Endodermal cell (in vitro differentiated cells): Measurements from ENCODE around the gene SCML1. TPM values are rescaled to one million over a fixed set of nuclear protein-coding genes. Genes with fewer than 3 reads are reported as not detected.
A peak's percentile ranks its signal among the peaks of the same experiment; 100 is the strongest.

ENCODE experiments used
- DNase-seq: peaks from one replicate; pipeline ENCODE4 v3.0.0-alpha.2; 2017
- H3K27ac ChIP-seq: 2 replicates; pipeline ENCODE4 v1.5.1; 2013; ENCODE audit warnings: mild to moderate bottlenecking, low read depth, low read length, moderate library complexity
- H3K27me3 ChIP-seq: 2 replicates; pipeline ENCODE4 v1.6.1; 2013; ENCODE audit warnings: mild to moderate bottlenecking, low read length, moderate library complexity; ENCODE audit not compliant: insufficient read depth, control insufficient read depth, poor library complexity, severe bottlenecking
- H3K36me3 ChIP-seq: 2 replicates; pipeline ENCODE4 v1.7.0; 2013; ENCODE audit warnings: mild to moderate bottlenecking, low read length, moderate library complexity; ENCODE audit not compliant: control insufficient read depth, insufficient read depth
- H3K4me1 ChIP-seq: one replicate; pipeline ENCODE4 v1.7.0; 2013; ENCODE audit warnings: low read length; ENCODE audit not compliant: control insufficient read depth, insufficient read depth
- H3K4me3 ChIP-seq: 2 replicates; pipeline ENCODE4 v1.5.1; 2013; ENCODE audit warnings: mild to moderate bottlenecking, low read length, moderate library complexity
- H3K9ac ChIP-seq: 2 replicates; pipeline ENCODE4 v1.6.1; 2013; ENCODE audit warnings: mild to moderate bottlenecking, low read length, moderate library complexity; ENCODE audit not compliant: poor library complexity, severe bottlenecking; ENCODE audit errors: extremely low read depth
- H3K9me3 ChIP-seq: 2 replicates; pipeline ENCODE4 v1.6.1; 2013; ENCODE audit warnings: mild to moderate bottlenecking, low read length, moderate library complexity; ENCODE audit not compliant: control insufficient read depth
- H3K27ac Mint-ChIP-seq: 2 replicates; pipeline ENCODE4 v1.8.0; 2020; ENCODE audit warnings: mixed read lengths
- H3K27me3 Mint-ChIP-seq: 2 replicates; pipeline ENCODE4 v1.8.0; 2021; ENCODE audit warnings: mild to moderate bottlenecking, mixed read lengths; ENCODE audit not compliant: insufficient read depth
- H3K36me3 Mint-ChIP-seq: 2 replicates; pipeline ENCODE4 v1.8.0; 2020; ENCODE audit warnings: low read depth, mixed read lengths
- H3K4me1 Mint-ChIP-seq: 2 replicates; pipeline ENCODE4 v1.8.0; 2020; ENCODE audit warnings: mixed read lengths
- H3K4me3 Mint-ChIP-seq: 2 replicates; pipeline ENCODE4 v1.8.0; 2020; ENCODE audit warnings: mild to moderate bottlenecking, moderate library complexity, mixed read lengths
- H3K9me3 Mint-ChIP-seq: 2 replicates; pipeline ENCODE4 v1.8.0; 2020; ENCODE audit warnings: mild to moderate bottlenecking, mixed read lengths
- CTCF ChIP-seq: fragments of 200-600 bp; sonication (generic); conservative IDR thresholded peaks from 2 replicates; pipeline ENCODE4 v1.5.0; 2021; ENCODE audit warnings: antibody characterized with exemption, mild to moderate bottlenecking
- WGBS, 2 experiments: methylation state at CpG; one replicate each; pipeline versions ENCODE4 v1.1.5 to v1.1.7; 2013; ENCODE audit warnings: missing lambda C conversion rate in 2 of 2, mixed read lengths in 1 of 2; ENCODE audit not compliant: insufficient coverage in 1 of 2, insufficient read length in 1 of 2; 5-methylcytosine and 5-hydroxymethylcytosine counted together
- total RNA-seq, 2 donors: library from RNA; stranded (reverse); fragmentation: NEBNext Ultra II Directional in 1 of 2; extraction: Animal tissue kit (Norgen Biotek cat#: 25700) in 1 of 2; gene quantifications; 2 replicates in 1 of 2; 3 replicates in 1 of 2; pipeline ENCODE4 v1.2.1, GENCODE V29; 2021

The SCML1 gene
- total RNA-seq, 2 donors from 2014 or later: 0.59 to 2.2 TPM

DNA sequence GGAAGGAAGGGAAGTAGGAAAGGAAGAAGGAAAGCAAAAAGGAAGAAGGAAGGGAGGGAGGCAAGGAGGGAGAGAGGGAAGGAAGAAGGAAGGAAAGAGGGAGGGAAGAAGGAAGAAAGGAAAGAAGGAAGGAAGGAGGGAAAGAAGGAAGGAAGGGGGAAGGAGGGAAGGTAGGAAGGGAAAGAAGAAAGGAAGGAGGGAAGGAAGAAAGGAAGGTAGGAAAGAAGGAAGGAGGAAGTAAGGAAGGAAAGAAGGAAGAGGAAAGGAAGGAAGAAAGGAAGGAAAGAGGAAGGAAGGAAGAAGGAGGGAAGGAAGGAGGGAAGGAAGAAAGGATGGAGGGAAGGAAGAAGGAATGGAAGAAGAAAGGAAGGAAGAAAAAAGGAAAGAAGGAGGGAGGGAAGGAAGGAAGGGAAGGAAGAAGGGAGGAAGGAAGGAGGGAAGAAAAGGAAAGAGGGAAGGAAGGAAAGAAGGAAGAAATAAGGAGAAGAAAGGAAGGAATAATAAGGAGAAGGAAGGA is 18.6 kb upstream of the SCML1 start:
- H3K9ac ChIP-seq: no peak overlapping the region

DNA sequence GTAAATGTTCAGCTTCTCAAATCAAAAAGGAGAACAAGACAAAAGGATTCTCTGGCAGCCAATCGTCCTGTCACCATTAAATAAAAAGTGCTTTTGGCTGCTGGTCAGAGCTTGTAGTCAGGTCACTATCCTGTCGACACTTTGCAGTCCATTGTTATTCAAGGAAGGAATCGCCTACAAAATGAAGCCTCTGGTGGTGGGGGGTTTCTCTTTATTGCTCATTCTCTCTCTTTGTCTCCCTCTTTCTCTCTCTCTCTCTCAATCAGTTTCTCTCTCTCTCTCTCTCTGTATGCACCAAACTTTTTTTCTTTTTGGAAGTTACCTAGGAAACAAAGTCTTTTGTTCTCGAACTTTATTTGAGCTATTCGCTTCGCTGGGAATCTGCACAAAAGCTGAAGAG is 17.6 kb upstream of the SCML1 start:
- Mint-ChIP-seq H3K36me3 (no peaks in the 10 kb centered on the region), H3K27ac (no peak overlapping the region), H3K4me1 (peaks cover 14% of the 10 kb centered on the region), H3K27me3 (no peaks in the 10 kb centered on the region), H3K4me3 (peak overlapping the region; percentile 27), H3K9me3 (no peaks in the 10 kb centered on the region)
- H3K4me1 ChIP-seq: no peaks in the 10 kb centered on the region
- peak overlapping the region; percentile 63 for H3K27ac ChIP-seq
- H3K36me3 ChIP-seq: no peaks in the 10 kb centered on the region
- no peaks in the 10 kb centered on the region for H3K9me3 ChIP-seq
- no peak for TF ChIP-seq CTCF
- H3K27me3 ChIP-seq: no peaks in the 10 kb centered on the region
- H3K9ac ChIP-seq: no peak overlapping the region
- H3K4me3 ChIP-seq: no peak overlapping the region
- 38% methylated on average over 5 of the region's 6 CpGs; no CpG with 5 or more reads in 1 of the 2 experiments for WGBS, 2 experiments
- DNase-seq: no peak

More for the DNA sequence above, 18.6 kb upstream of the SCML1 start:
- H3K27me3 Mint-ChIP-seq: no peaks in the 10 kb centered on the region
- H3K36me3 Mint-ChIP-seq: no peaks in the 10 kb centered on the region
- H3K27ac ChIP-seq: no peak overlapping the region
- no peaks in the 10 kb centered on the region for H3K9me3 Mint-ChIP-seq
- no peaks in the 10 kb centered on the region for H3K9me3 ChIP-seq
- H3K36me3 ChIP-seq: no peaks in the 10 kb centered on the region
- H3K4me3 Mint-ChIP-seq: no peak overlapping the region
- no peak overlapping the region for H3K4me3 ChIP-seq
- no peaks in the 10 kb centered on the region for H3K27me3 ChIP-seq
- TF ChIP-seq CTCF: no peak
- no peaks in the 10 kb centered on the region for H3K4me1 ChIP-seq
- no peak for DNase-seq
- no peak overlapping the region for H3K27ac Mint-ChIP-seq
- H3K4me1 Mint-ChIP-seq: peaks cover 14% of the 10 kb centered on the region

DNA sequence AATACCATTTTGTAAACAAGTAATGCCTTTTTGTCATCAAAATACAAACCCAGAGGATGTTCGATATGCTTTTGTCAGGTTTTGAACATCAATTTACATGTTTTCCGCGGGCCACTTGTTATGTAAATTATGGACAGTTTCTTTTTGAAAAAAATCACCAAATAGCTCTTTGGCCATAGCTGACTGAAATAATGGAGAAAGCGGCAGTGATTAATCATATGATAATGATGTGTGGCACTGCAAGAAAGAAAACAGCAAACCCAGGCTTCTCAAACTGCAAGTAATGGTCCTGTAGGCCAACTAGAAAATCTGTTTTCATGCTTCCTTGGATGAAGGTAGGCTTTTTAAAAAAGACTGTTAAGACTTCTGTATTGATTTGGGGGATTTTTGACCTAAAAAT is 15.6 kb upstream of the SCML1 start:
- no peak for DNase-seq
- no peaks in the 10 kb centered on the region for H3K4me1 ChIP-seq
- Mint-ChIP-seq H3K4me3 (no peak overlapping the region), H3K27me3 (no peaks in the 10 kb centered on the region), H3K27ac (no peak overlapping the region), H3K36me3 (no peaks in the 10 kb centered on the region), H3K4me1 (peaks cover 14% of the 10 kb centered on the region), H3K9me3 (no peaks in the 10 kb centered on the region)
- WGBS, 2 experiments: 87% methylated on average over 4 of the region's 4 CpGs; no CpG with 5 or more reads in 1 of the 2 experiments
- H3K27ac ChIP-seq: peak overlapping the region; percentile 22
- no peak overlapping the region for H3K9ac ChIP-seq
- no peak for TF ChIP-seq CTCF
- H3K4me3 ChIP-seq: no peak overlapping the region
- H3K9me3 ChIP-seq: no peaks in the 10 kb centered on the region
- no peaks in the 10 kb centered on the region for H3K27me3 ChIP-seq
- H3K36me3 ChIP-seq: no peaks in the 10 kb centered on the region
